Omental fat pad (tissue), 4 donors: Measurements from ENCODE around the gene TEX35. TPM values are rescaled to one million over a fixed set of nuclear protein-coding genes. Genes with fewer than 3 reads are reported as not detected.
"Not testable (repeated sequence)": the region's sequence is repeated elsewhere in the genome, so short reads cannot be mapped to it uniquely, and the experiment has no call there.

Experiments used
- ATAC-seq: fragments of 150-250 bp; one replicate; pipeline ENCODE4 v1.9.1; 2016; ENCODE audit warnings: mild to moderate bottlenecking, moderate library complexity; ENCODE audit not compliant: low FRiP score
- DNase-seq: peaks from one replicate; pipeline ENCODE4 v3.0.0-alpha.2; 2019; ENCODE audit warnings: low spot score
- total RNA-seq, 4 donors: library from RNA; depleted of rRNA; stranded (reverse); fragments of >200 nt; gene quantifications; one replicate each; pipeline ENCODE4 v1.1.0, GENCODE V29; 2016
- TF ChIP-seq, protein P1 (sequence below), 3 donors: fragments of 450-650 bp; IDR thresholded peaks; one replicate each; pipeline ENCODE4 v1.5.1; 2016 to 2017; ENCODE audit warnings: antibody characterized with exemption in 3 of 3, mild to moderate bottlenecking in 3 of 3, moderate library complexity in 2 of 3

TEX35 gene
- total RNA-seq, 4 donors from 2014 or later = not detected

GRCh38 chr1:178548108-178548507, 35.2 kb downstream of the TEX35 start:
- no peak for DNase-seq
- ATAC-seq = no peak
- TF ChIP-seq, protein P1, sequence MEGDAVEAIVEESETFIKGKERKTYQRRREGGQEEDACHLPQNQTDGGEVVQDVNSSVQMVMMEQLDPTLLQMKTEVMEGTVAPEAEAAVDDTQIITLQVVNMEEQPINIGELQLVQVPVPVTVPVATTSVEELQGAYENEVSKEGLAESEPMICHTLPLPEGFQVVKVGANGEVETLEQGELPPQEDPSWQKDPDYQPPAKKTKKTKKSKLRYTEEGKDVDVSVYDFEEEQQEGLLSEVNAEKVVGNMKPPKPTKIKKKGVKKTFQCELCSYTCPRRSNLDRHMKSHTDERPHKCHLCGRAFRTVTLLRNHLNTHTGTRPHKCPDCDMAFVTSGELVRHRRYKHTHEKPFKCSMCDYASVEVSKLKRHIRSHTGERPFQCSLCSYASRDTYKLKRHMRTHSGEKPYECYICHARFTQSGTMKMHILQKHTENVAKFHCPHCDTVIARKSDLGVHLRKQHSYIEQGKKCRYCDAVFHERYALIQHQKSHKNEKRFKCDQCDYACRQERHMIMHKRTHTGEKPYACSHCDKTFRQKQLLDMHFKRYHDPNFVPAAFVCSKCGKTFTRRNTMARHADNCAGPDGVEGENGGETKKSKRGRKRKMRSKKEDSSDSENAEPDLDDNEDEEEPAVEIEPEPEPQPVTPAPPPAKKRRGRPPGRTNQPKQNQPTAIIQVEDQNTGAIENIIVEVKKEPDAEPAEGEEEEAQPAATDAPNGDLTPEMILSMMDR (IDR thresholded peaks at IDR 0.05) = no peak

GRCh38 chr1:178551307-178551706, 38.4 kb downstream of the TEX35 start:
- TF ChIP-seq, protein P1 (IDR thresholded peaks at IDR 0.05) = no peak
- ATAC-seq (no peak), DNase-seq (no peak)

DNA sequence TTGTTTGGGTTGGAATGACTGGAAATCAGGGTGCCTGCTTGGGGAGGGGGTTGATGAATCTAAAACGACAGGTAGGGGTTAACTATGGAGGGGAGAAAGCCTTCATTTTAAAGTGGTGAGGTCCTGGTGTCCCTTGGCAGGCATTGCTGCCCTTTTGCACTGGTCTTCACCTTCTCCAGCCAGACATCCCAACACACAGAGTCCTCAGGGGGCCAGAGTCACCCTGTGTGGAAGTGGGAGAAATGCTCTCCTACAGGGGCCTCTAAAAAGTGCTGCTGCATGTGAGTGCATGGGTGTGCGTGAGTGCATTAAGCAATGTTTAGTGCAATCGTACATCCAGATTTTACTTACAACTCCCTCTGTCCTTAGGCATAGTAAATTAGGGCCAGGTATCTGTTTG, 39.0 kb downstream of the TEX35 start:
- TF ChIP-seq, protein P1 (IDR thresholded peaks at IDR 0.05) = no peak
- DNase-seq = no peak

DNA sequence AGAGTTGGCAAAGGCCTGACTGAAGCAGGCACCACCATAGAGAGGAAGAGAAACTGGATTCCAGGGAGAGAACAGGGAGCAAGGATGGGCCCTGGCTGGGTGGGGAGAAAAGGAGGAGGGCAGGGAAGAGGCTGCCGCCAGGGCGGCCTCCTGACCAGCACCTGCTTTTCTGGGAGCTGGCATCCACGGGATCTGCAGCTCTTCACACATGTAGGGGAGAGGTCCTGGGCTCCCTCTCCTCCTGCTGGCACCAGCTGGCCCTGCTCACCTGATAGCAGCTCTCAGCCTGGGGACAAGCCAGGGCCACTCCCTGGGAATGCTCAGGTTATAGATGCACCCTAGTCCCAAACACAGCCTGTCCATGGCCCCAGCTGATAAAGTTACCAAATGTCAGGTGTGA, 39.9 kb downstream of the TEX35 start:
- DNase-seq = no peak
- ATAC-seq = no peak
- TF ChIP-seq, protein P1 (IDR thresholded peaks at IDR 0.05) = no peak

More for the DNA sequence above, 39.0 kb downstream of the TEX35 start:
- ATAC-seq = no peak

- not testable (repeated sequence) for ATAC-seq
These were observed 41.4 kb downstream of the TEX35 start for GRCh38 chr1:178554351-178554750.

GRCh38 chr1:178555613-178556012, 42.7 kb downstream of the TEX35 start:
- not testable (repeated sequence) for DNase-seq, ATAC-seq

More at GRCh38 chr1:178554351-178554750, 41.4 kb downstream of the TEX35 start:
- DNase-seq = not testable (repeated sequence)

DNA sequence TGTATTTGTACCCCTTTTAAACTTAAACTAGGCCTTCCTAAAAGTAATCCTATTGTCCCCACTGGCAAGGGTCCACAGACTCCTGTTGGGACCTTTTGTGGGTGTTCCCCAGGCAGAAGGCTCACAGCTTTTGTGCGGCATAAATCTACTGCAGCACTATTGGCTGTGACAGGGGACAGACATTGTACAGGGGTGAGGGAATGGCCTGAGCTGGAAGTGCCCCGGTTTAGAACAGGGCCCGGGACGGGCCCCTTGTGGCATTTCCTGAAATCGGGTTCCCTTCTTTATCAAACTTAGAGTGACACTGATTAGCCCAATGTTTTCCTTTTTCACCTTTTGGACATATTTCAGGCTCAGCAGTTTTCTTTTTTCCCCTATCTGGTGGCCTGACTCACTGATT, 45.9 kb downstream of the TEX35 start:
- ATAC-seq, DNase-seq: not testable (repeated sequence)

DNA sequence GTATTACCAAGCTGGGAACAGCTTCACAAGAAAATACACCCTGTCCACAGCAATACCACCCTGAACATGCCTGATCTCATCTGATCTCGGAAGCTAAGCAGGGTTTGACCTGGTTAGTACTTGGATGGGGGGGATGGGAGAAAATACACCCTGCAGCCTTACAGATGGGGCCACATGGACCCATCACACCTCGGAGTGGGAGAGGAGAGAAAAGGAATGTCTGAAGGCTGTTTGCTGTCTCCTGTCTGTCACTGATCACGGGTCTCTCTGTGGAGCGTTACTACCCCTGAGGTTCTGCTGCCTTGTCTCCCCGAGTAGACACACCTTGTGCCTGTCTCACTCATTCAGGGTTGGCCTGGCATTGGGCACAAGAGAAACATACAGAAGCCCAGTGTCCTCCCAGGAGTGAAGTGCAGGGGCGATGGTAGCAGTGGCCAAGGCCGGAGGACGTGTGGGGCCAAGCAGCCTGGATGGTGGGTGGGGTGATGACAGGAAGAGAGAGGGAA, 48.0 kb downstream of the TEX35 start:
- no peak for ATAC-seq

More for the DNA sequence above, 48.0 kb downstream of the TEX35 start:
- DNase-seq = no peak
- TF ChIP-seq, protein P1 (IDR thresholded peaks at IDR 0.05) = no peak
